T-helper 22 cell (primary cell): ENCODE results near the gene PMFBP1.
A peak's percentile ranks its signal among the peaks of the same experiment; 100 is the strongest.

Source experiments
- DNase-seq: peaks from one replicate; pipeline ENCODE4 v3.0.0-alpha.2; 2020; ENCODE audit warnings: low read depth

Gene PMFBP1

DNA sequence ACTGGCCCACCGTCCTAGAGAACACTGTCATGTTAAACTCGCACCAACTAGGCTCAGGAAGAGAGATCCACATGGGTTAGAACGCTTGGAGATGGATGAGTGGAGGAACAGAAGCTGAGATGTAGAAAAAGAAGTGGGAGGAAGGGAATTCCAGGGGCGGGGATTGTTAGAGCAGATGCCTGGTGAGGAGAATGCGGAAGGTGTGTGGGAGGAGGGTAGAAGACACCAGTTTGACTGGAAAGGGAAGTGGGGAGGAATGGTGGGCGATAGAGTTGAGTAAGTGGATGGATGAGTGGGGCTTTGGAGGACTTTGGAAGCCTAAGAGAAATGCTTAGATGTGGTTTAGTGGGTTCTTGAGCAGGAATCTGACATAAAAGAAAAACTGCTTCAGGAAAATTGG lies 40.9 kb downstream of the PMFBP1 start:
- no peak for DNase-seq

DNA sequence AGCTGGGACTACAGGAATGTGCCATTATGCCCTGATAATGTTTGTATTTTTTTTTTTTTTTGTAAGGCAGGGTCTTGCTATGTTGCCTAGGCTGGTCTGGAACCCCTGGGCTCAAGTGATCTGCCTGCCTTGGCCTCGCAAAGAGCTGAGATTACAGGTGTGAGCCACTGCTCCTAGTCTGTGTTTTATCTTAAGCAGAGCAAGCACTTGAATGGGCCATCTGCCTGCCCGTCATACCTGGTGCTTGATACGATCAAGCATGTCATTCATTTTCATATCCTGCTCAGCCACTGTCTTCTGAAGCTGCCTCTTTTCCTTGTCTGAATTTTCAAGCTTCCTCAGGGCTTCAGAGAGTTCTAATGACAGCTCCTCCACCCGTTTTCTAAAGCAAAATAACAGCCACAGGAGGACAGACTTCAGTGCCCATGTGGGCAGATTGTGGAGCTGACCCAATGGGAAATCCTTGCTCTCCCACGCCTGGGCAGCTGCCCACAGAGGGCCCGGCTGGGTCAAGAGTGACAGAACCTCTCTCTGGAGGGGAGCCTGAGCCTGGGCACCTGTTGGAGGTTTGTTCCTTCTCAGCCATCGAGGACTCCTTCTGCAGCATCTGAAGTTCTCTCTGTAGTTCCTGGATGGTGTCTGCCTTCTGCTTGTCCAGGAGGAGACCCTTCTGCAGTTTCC lies 41.8 kb downstream of the PMFBP1 start:
- no peak for DNase-seq

- no peak for DNase-seq
Observed at GRCh38 chr16:72128701-72129100, 43.3 kb downstream of the PMFBP1 start.

- DNase-seq = no peak
Observed at GRCh38 chr16:72126429-72126765, 45.6 kb downstream of the PMFBP1 start.

DNA sequence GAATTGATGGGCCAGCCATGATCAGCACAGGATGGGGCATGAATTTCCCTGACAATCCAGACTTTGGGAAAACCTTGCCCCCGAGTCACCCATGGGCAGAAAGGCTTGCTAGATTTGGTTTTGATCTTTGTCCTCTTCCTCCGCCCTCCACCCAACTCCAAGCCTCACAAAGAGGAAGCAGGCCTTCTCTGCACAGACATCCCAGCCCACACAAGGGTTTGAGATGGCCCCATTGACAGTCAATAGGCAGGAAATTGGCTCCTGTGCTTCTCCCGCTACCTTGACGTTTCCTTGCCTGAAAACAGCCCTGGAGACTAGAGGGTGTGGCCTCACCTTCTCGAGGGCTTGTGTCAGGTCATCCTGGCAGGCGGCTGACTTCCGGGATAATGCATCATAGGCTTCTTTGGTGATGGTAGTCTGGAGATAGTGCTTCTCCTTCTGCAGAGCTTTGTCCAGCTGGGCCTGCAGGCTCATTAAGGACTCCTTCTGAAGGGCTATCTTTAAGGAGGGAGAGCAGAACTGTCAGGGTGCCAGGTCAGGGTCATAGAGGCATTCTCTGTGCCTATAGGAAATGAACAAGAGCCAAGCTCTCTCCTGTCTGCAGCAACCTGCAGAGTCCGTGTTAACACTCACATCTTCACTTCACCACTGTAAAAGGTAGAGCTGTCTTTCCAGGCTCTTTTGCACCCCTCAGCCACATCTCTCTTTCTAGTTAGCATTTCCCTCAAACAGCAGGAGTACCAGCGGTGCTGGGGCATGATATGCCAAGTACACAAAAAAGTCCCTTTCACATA lies 46.1 kb downstream of the PMFBP1 start:
- DNase-seq = no peak

- peak; percentile 9 for DNase-seq
Observed at GRCh38 chr16:72124761-72125634, 47.0 kb downstream of the PMFBP1 start.

DNA sequence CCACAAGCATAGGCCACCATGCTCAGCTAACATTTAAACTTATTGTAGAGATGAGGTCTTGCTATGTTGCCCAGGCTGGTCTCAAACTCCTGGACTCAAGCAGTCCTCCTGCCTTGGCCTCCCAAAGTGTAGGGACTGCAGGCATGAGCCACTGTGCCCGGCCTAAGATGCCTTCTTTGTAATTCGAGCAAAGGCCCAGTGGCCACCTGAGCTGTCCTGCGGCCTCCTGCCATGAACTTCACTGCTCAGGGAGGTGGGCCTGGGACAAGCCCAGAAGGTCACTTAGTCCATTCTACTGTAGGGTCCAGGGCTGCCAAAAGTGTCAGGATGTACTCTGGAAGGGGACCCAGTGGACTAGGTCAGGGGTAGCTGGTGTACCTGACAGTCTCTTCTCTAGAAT lies 47.8 kb downstream of the PMFBP1 start:
- no peak for DNase-seq

GRCh38 chr16:72123426-72123825 lies 48.5 kb downstream of the PMFBP1 start:
- no peak for DNase-seq

DNA sequence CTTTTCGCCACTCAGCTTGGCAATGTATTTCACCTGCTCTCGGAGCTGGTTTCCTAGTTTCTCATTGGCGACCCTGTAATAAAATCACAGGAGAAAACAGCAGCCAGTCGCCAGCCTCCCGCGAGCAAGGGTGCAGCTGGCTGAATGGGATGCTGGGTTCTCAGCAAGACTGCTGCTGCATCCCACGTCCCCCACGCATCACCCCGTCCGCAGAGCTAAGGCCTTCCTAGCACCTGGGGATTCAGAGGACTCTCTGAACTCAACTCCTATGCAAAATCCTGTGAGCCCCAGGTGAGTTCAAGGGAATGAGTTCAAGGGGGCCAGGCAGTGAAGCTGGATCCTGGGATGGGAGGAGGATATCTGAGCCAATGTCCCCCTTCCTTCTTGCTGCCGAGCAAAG lies 49.0 kb downstream of the PMFBP1 start:
- no peak for DNase-seq

- no peak for DNase-seq
Observed at GRCh38 chr16:72122308-72122707, 49.6 kb downstream of the PMFBP1 start.

DNA sequence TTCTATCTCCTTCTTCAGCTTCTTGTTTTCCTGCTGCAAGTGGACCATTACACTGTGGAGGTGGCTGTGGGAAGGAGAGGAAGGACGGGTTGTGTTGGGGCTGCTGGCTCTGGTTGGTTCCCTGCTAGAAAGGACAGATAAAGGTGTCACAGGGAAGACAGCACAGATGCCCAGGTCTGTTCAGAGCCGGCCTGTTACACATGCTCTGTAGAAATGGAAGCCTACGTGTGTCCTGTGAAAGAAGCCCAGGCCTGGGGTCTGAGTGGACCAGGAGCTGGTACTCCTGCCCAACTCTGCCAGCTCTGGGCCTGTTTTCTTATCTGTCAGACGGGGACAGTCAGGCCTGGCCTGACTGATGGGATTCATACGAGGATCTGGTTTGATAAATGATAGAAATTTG lies 51.9 kb downstream of the PMFBP1 start:
- no peak for DNase-seq

- DNase-seq = no peak
Observed at GRCh38 chr16:72113616-72113945, 58.4 kb downstream of the PMFBP1 start.

- no peak for DNase-seq
Observed at GRCh38 chr16:72112906-72113615, 58.9 kb downstream of the PMFBP1 start.

DNA sequence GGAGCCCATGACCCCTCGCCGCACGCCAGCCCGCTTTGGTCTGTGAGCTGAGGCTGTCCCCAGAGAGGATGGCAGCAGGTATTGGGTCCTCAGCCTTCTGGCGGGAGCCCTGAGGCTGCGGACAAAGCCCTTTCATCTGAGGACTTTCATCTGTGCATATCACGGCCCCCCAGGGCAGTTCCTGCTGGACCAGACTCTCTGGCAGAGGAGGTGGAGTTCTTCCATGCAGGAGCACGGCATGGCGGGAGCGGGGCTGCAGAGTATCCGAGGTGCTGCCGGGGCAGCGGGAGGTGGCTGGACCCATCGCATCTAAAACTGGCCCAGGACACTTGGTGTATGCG lies 59.5 kb downstream of the PMFBP1 start:
- no peak for DNase-seq

GRCh38 chr16:72111657-72112451 lies 60.1 kb downstream of the PMFBP1 start:
- no peak for DNase-seq

- no peak for DNase-seq
Observed at GRCh38 chr16:72110662-72111615, 61.0 kb downstream of the PMFBP1 start.

- DNase-seq = no peak
Observed at GRCh38 chr16:72109966-72110530, 61.9 kb downstream of the PMFBP1 start.

GRCh38 chr16:72109300-72109699 lies 62.7 kb downstream of the PMFBP1 start:
- no peak for DNase-seq

DNA sequence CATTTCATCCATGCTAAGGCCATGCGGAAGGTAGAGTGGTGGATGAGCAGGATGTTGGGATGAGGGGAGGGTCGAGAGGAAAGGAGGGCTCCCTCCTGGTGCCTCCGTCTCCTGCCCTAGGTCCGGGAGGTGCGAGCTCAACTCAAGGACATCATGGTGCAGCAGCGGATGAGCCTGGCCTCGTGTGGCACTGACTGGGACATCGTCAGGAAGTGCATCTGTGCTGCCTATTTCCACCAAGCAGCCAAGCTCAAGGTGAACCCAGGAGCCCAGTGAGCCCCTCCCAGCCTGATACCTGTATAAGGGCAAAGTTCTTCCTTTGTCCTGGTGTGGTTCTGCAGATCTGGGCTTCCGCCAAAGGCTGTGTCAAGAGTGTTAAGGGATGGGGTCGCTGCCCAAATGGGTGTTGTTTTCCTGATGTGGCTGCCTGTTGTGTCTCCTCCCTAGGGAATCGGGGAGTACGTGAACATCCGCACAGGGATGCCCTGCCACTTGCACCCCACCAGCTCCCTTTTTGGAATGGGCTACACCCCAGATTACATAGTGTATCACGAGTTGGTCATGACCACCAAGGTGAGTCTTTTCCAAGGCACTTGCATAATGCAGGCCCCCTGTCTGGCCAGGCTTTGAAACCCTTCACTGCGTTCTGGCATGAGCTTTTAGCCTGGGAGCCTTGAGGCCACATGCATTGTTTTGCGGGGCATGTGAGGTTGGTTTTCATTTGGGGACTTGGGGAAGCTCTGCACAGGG lies 63.4 kb downstream of the PMFBP1 start:
- no peak for DNase-seq
